Breast epithelium (tissue), 3 donors: Measurements from ENCODE around the gene SDC1.

Source experiments
- CTCF ChIP-seq, 3 donors: fragments of 450-650 bp; IDR thresholded peaks; one replicate each; pipeline ENCODE4 v1.5.1; 2016 to 2017; ENCODE audit warnings: antibody characterized with exemption in 3 of 3, mild to moderate bottlenecking in 3 of 3, moderate library complexity in 3 of 3
- POLR2A ChIP-seq: fragments of 450-650 bp; IDR thresholded peaks from one replicate; pipeline ENCODE4 v1.6.1; 2016; ENCODE audit warnings: antibody characterized with exemption, mild to moderate bottlenecking, moderate library complexity

GRCh38 chr2:20249170-20249569 is 24.2 kb upstream of the SDC1 start:
- no peak for TF ChIP-seq CTCF (IDR thresholded peaks at IDR 0.05)
- TF ChIP-seq POLR2A = no peak
